Mucosa of gallbladder (tissue), 1 donor: ENCODE data around the gene CCNT1. TPM values are rescaled to one million over a fixed set of nuclear protein-coding genes. Genes with fewer than 3 reads are reported as not detected.
"Not testable (repeated sequence)": the region's sequence is repeated elsewhere in the genome, so short reads cannot be mapped to it uniquely, and the experiment has no call there.

Source experiments
- DNase-seq: peaks from one replicate; pipeline ENCODE4 v3.0.0-alpha.2; 2020; ENCODE audit warnings: low spot score
- total RNA-seq: library from RNA; stranded (reverse); gene quantifications from one replicate; pipeline ENCODE4 v1.2.1, GENCODE V29; 2021
- donor health status: DM: no; HTN: no; CAD: no.

The CCNT1 gene
- 30.1 TPM for total RNA-seq

- peak; percentile 99 for DNase-seq
Measured at GRCh38 chr12:48716493-48717251, at the start of gene CCNT1. CCNT1 (minus strand) TSS chr12:48716707; CDS start chr12:48716675, 32 bp downstream.

GRCh38 chr12:48765753-48766162 is 49.3 kb upstream of the CCNT1 start:
- no peak for DNase-seq

GRCh38 chr12:48764521-48764920 is 48.0 kb upstream of the CCNT1 start:
- no peak for DNase-seq

- no peak for DNase-seq
Measured at GRCh38 chr12:48758737-48759136, 42.2 kb upstream of the CCNT1 start.

GRCh38 chr12:48758186-48758585 is 41.7 kb upstream of the CCNT1 start:
- DNase-seq: no peak

- DNase-seq: no peak
Measured at GRCh38 chr12:48750769-48751356, 34.4 kb upstream of the CCNT1 start.

GRCh38 chr12:48750215-48750614 is 33.7 kb upstream of the CCNT1 start:
- DNase-seq: no peak

GRCh38 chr12:48744251-48745008 is 27.9 kb upstream of the CCNT1 start:
- no peak for DNase-seq

GRCh38 chr12:48739618-48740269 is 23.2 kb upstream of the CCNT1 start:
- DNase-seq: no peak

- DNase-seq: no peak
Measured at GRCh38 chr12:48736456-48736855, 19.9 kb upstream of the CCNT1 start.

GRCh38 chr12:48728807-48729206 is 12.3 kb upstream of the CCNT1 start:
- no peak for DNase-seq

GRCh38 chr12:48720737-48721136 is 4.2 kb upstream of the CCNT1 start:
- DNase-seq: not testable (repeated sequence)

GRCh38 chr12:48720171-48720570 is 3.7 kb upstream of the CCNT1 start:
- DNase-seq: not testable (repeated sequence)

- DNase-seq: not testable (repeated sequence)
Measured at GRCh38 chr12:48719002-48719401, 2.5 kb upstream of the CCNT1 start.

- no peak for DNase-seq
Measured at GRCh38 chr12:48717252-48717695, 767 bp upstream of the CCNT1 start.

GRCh38 chr12:48716168-48716492 is 377 bp downstream of the CCNT1 start:
- DNase-seq: no peak

GRCh38 chr12:48712209-48712608 is 4.3 kb downstream of the CCNT1 start:
- no peak for DNase-seq

GRCh38 chr12:48698822-48699221 is 17.7 kb downstream of the CCNT1 start:
- DNase-seq: not testable (repeated sequence)

GRCh38 chr12:48696626-48697025 is 19.9 kb downstream of the CCNT1 start:
- DNase-seq: no peak

- no peak for DNase-seq
Measured at GRCh38 chr12:48695859-48696258, 20.6 kb downstream of the CCNT1 start.

- no peak for DNase-seq
Measured at GRCh38 chr12:48694038-48694437, 22.5 kb downstream of the CCNT1 start.

GRCh38 chr12:48693572-48693971 is 22.9 kb downstream of the CCNT1 start:
- no peak for DNase-seq
